MM.1S (cell line): ENCODE results near the gene C3orf20.

ENCODE experiments used
- DNase-seq: peaks from one replicate; pipeline ENCODE4 v3.0.0-alpha.2; 2015
- H2AFZ ChIP-seq: fragments of 300-600 bp; sonication (generic); 2 replicates; pipeline ENCODE4 v1.6.0; 2016; ENCODE audit warnings: antibody characterized with exemption, low read length
- H3F3A ChIP-seq: fragments of 300-600 bp; sonication (generic); 2 replicates; pipeline ENCODE4 v1.6.1; 2016; ENCODE audit warnings: mild to moderate bottlenecking, antibody characterized with exemption, low read length, moderate library complexity, mixed read lengths; ENCODE audit not compliant: insufficient read depth
- H3K27ac ChIP-seq: fragments of 300-600 bp; sonication (generic); 2 replicates; pipeline ENCODE4 v1.5.1; 2016; ENCODE audit warnings: mild to moderate bottlenecking, low read length
- H3K27me3 ChIP-seq: fragments of 300-600 bp; sonication (generic); replicated peaks from 2 replicates; pipeline ENCODE4 v1.6.0; 2016; ENCODE audit warnings: low read length; ENCODE audit not compliant: insufficient read depth
- H3K36me3 ChIP-seq: fragments of 300-600 bp; sonication (generic); replicated peaks from 2 replicates; pipeline ENCODE4 v1.6.1; 2016; ENCODE audit warnings: mild to moderate bottlenecking, low read length, mixed read lengths; ENCODE audit not compliant: insufficient read depth
- H3K4me1 ChIP-seq: fragments of 300-600 bp; sonication (generic); 2 replicates; pipeline ENCODE4 v1.6.1; 2016; ENCODE audit warnings: low read length, mixed read lengths
- H3K4me2 ChIP-seq: fragments of 300-600 bp; sonication (generic); 2 replicates; pipeline ENCODE4 v1.6.0; 2016; ENCODE audit warnings: low read depth, low read length
- H3K4me3 ChIP-seq: fragments of 300-600 bp; sonication (generic); 2 replicates; pipeline ENCODE4 v1.5.1; 2016; ENCODE audit warnings: low read length, mixed read lengths
- H3K79me2 ChIP-seq: fragments of 300-600 bp; sonication (generic); 2 replicates; pipeline ENCODE4 v1.6.1; 2016; ENCODE audit warnings: mixed run types, low read length, mixed read lengths
- H3K9ac ChIP-seq: fragments of 300-600 bp; sonication (generic); 2 replicates; pipeline ENCODE4 v1.6.1; 2016; ENCODE audit warnings: low read length, mixed read lengths
- H3K9me2 ChIP-seq: fragments of 300-600 bp; sonication (generic); replicated peaks from 2 replicates; pipeline ENCODE4 v1.6.1; 2016; ENCODE audit warnings: mild to moderate bottlenecking, low read length, mixed read lengths; ENCODE audit not compliant: insufficient read depth
- H3K9me3 ChIP-seq: fragments of 300-600 bp; sonication (generic); replicated peaks from 2 replicates; pipeline ENCODE4 v1.6.1; 2016; ENCODE audit warnings: mild to moderate bottlenecking, low read length, mixed read lengths; ENCODE audit not compliant: insufficient read depth
- H4K20me1 ChIP-seq: fragments of 300-600 bp; sonication (generic); 2 replicates; pipeline ENCODE4 v1.6.1; 2016; ENCODE audit warnings: mild to moderate bottlenecking, low read length, moderate library complexity, mixed read lengths; ENCODE audit not compliant: insufficient read depth
- EZH2 ChIP-seq: fragments of 300-600 bp; sonication (generic); optimal IDR thresholded peaks from 2 replicates; pipeline ENCODE3; 2017; ENCODE audit warnings: low read depth, mild to moderate bottlenecking, antibody characterized with exemption, low read length, mixed read lengths
- EZH2phosphoT487 ChIP-seq: fragments of 300-600 bp; sonication (generic); IDR thresholded peaks from 2 replicates; pipeline ENCODE4 v1.6.1; 2018; ENCODE audit warnings: antibody characterized with exemption, low read length
- TF ChIP-seq, protein P1 (sequence below): fragments of 300-600 bp; sonication (generic); IDR thresholded peaks from 2 replicates; pipeline ENCODE4 v1.5.1; 2016; ENCODE audit warnings: antibody characterized with exemption, low read length, mixed read lengths

Gene C3orf20

DNA sequence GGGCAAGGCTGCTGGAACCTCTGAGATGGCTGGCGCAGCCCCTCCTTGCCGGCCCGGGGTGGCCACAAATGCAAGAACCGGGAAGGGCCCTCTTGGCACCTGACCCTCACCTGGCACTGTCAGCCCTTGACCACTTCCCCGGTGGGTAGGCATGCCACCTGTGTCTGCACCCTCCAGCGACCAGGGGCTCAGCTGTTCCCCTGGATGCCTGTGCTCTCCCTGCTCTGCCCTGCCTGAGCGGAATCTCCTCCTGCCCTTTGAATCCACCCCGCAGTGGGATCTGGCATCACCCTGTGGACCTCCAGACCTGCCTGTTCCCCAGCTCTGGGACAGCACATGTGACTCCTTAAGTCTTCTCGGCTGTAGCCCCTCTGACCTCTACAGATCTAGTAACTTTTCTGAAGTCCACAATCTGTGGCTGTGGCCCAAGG, 117.8 kb downstream of the C3orf20 start:
- Histone ChIP-seq H3K4me3 (no peak overlapping the region), H4K20me1 (no peaks in the 10 kb centered on the region), H3F3A (no peaks in the 10 kb centered on the region), H3K9me3 (no peaks in the 10 kb centered on the region), H3K4me2 (no peak overlapping the region), H3K36me3 (no peaks in the 10 kb centered on the region), H3K4me1 (no peaks in the 10 kb centered on the region), H2AFZ (no peak overlapping the region), H3K27ac (no peak overlapping the region), H3K79me2 (no peaks in the 10 kb centered on the region), H3K9ac (no peak overlapping the region), H3K9me2 (no peaks in the 10 kb centered on the region), H3K27me3 (peaks cover 5% of the 10 kb centered on the region; the same call in 1 of the 2 replicates)
- TF ChIP-seq EZH2phosphoT487 (no peak), EZH2 (no peak)
- TF ChIP-seq, protein P1, sequence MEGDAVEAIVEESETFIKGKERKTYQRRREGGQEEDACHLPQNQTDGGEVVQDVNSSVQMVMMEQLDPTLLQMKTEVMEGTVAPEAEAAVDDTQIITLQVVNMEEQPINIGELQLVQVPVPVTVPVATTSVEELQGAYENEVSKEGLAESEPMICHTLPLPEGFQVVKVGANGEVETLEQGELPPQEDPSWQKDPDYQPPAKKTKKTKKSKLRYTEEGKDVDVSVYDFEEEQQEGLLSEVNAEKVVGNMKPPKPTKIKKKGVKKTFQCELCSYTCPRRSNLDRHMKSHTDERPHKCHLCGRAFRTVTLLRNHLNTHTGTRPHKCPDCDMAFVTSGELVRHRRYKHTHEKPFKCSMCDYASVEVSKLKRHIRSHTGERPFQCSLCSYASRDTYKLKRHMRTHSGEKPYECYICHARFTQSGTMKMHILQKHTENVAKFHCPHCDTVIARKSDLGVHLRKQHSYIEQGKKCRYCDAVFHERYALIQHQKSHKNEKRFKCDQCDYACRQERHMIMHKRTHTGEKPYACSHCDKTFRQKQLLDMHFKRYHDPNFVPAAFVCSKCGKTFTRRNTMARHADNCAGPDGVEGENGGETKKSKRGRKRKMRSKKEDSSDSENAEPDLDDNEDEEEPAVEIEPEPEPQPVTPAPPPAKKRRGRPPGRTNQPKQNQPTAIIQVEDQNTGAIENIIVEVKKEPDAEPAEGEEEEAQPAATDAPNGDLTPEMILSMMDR: no peak
- no peak for DNase-seq

DNA sequence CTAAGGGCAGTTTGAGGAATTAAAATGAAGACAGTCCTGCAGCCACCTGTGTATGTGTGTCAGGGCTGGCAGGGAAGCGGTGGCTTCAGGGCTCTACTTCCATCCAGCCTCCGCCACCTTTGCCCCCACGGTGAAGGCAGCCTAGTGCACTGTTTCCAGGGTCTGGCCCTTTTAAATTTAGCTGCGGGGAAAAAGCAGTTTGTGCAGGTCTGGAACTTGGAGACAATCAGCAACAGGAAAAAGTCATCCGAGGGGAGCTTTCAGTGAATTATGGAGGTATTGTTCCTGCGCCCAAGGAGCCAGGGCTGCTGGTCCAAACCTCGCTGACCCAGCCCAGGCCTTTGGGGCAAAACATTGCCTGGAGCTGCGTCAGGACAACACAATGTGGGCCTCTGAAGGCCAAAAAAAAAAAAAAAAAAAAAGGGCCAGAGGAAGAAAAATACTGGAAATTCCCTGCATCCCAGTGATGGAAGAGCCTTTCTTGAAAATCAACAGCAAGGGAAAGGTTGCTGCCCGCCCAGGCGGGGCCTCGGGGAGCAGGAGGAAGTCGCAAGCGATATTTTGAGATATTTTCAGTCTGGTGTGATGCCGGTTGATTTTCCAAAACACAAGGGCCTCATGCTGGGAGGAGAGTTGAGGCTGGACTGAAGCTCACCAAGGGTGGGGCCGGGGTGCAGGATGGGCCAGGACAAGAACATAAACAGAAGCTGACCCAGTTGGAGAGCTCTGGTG, 118.4 kb downstream of the C3orf20 start:
- no peaks in the 10 kb centered on the region for H3F3A ChIP-seq
- H3K36me3 ChIP-seq: no peaks in the 10 kb centered on the region
- H3K27me3 ChIP-seq: peaks cover 5% of the 10 kb centered on the region; the same call in 1 of the 2 replicates
- no peak for DNase-seq
- H4K20me1 ChIP-seq: no peaks in the 10 kb centered on the region
- no peak overlapping the region for H3K9ac ChIP-seq
- no peaks in the 10 kb centered on the region for H3K4me1 ChIP-seq
- no peaks in the 10 kb centered on the region for H3K9me2 ChIP-seq
- no peak overlapping the region for H2AFZ ChIP-seq
- H3K4me3 ChIP-seq: no peak overlapping the region
- H3K9me3 ChIP-seq: no peaks in the 10 kb centered on the region
- H3K27ac ChIP-seq: no peak overlapping the region
- TF ChIP-seq EZH2phosphoT487 (no peak), EZH2 (no peak)
- TF ChIP-seq, protein P1: no peak
- H3K79me2 ChIP-seq: no peaks in the 10 kb centered on the region
- H3K4me2 ChIP-seq: no peak overlapping the region

DNA sequence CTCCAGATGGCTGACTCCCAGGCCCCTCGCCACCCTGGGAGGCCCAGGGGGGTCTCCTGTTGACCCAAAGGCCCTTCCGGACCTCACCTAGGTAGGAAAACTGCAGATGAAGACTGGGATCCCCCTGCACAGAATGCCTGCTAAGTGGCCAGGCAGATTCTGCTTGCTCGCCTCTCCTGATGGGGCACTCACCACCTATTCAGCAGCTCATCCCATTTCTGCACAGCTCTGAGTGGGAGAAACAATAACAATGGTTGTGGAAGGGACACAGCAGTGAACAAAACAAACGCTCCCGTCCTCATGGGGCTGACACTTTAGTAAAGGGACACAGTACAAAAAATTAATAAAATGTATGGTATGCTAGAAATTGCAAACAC, 118.9 kb downstream of the C3orf20 start:
- Histone ChIP-seq H3K4me1 (no peaks in the 10 kb centered on the region), H3K9ac (no peak overlapping the region), H3K27me3 (peaks cover 8% of the 10 kb centered on the region; the same call in 1 of the 2 replicates)

More for the DNA sequence above, 118.9 kb downstream of the C3orf20 start:
- H3K9me3 ChIP-seq: no peaks in the 10 kb centered on the region
- H3K9me2 ChIP-seq: no peaks in the 10 kb centered on the region
- H3K79me2 ChIP-seq: no peaks in the 10 kb centered on the region
- DNase-seq: no peak
- H3F3A ChIP-seq: no peaks in the 10 kb centered on the region
- no peak overlapping the region for H3K4me2 ChIP-seq
- H4K20me1 ChIP-seq: no peaks in the 10 kb centered on the region
- TF ChIP-seq EZH2: no peak
- TF ChIP-seq EZH2phosphoT487: no peak
- TF ChIP-seq, protein P1: no peak
- H3K36me3 ChIP-seq: no peaks in the 10 kb centered on the region
- no peak overlapping the region for H2AFZ ChIP-seq
- H3K27ac ChIP-seq: no peak overlapping the region
- no peak overlapping the region for H3K4me3 ChIP-seq
